ENCODE measurements around the gene WDR19. TPM values are rescaled to one million over a fixed set of nuclear protein-coding genes. Genes with fewer than 3 reads are reported as not detected.
A peak's percentile ranks its signal among the peaks of the same experiment; 100 is the strongest.
"Not testable (repeated sequence)": the region's sequence is repeated elsewhere in the genome, so short reads cannot be mapped to it uniquely, and the experiment has no call there.

Gene WDR19
- total RNA-seq, 2 donors from 2014 or later, result 9.1 to 10.6 TPM

DNA sequence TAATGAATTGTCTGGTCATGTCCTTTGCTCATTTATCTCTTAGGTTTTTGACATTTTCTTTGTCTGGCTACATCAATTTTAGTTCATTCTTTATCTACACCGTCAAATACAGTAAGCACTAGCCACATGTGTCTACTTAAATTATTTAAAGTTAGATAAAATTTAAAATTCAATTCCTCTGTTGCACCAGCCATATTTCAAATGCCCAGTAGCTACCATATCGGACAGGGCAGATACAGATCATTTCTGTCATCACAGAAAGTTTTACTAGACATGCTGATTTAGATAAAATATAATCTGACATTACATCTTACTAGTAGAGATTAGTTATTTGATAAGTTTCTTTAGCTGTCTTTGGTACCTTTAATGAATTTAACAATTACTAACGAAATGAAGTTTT, 61.1 kb downstream of the WDR19 start:
- H3K27me3 Mint-ChIP-seq, result peaks cover 0 to 7% of the 10 kb centered on the region in 2 donors
- H3K4me3 Mint-ChIP-seq, result no peak overlapping the region
- ATAC-seq, result no peak
- no peak for DNase-seq (ENCODE audit: low spot score)
- H3K4me1 Mint-ChIP-seq (ENCODE audit: low read depth in 2 of 2), result no peaks in the 10 kb centered on the region
- H3K27ac Mint-ChIP-seq, result no peak overlapping the region
- no peaks in the 10 kb centered on the region for H3K9me3 Mint-ChIP-seq
- peaks cover 8% of the 10 kb centered on the region for H3K36me3 Mint-ChIP-seq

DNA sequence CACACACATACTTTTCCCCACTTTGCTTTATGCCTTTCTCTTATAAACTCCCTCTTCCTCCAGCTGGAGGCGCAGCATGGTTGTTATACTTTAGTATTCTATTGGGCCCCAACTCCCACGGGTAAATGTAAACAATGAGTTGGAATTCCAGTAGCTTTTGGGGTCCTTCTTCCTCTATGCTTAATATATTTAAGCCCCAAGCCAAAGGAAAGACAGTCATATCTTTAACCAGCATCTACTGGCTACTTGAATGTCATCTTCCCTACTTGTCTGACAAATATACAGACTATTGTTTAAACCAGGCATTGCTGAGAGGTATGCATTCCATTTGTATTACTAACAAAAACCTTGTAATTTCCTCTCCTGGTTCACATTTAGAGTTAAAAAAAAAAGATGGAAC, 72.9 kb downstream of the WDR19 start:
- H3K27ac Mint-ChIP-seq, result no peak overlapping the region

DNA sequence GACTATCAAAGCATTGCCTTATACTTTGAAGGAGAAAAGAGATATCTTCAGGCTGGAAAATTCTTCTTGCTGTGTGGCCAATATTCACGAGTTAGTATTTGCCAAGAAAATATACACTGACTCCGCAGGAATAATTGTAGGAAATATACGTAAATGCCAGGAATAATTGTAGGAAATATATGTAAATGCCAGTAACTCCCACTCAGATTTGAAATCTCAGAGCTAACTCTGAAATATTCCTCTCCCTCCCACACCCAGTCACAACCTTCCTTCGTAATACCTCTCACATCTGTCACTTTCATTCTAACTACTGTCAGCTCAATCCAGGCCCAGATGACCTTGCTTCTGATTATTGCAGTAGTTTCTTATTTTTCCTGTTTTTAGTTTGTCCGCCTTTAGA, 73.5 kb downstream of the WDR19 start:
- DNase-seq (ENCODE audit: low spot score) (no peak), ATAC-seq (no peak)
- Mint-ChIP-seq H3K36me3 (no peaks in the 10 kb centered on the region), H3K9me3 (no peaks in the 10 kb centered on the region), H3K27me3 (no peaks in the 10 kb centered on the region), H3K27ac (no peak overlapping the region), H3K4me3 (no peak overlapping the region), H3K4me1 (ENCODE audit: low read depth in 2 of 2) (no peaks in the 10 kb centered on the region)

More for the DNA sequence above, 72.9 kb downstream of the WDR19 start:
- Mint-ChIP-seq H3K9me3 (no peaks in the 10 kb centered on the region), H3K27me3 (no peaks in the 10 kb centered on the region), H3K4me1 (ENCODE audit: low read depth in 2 of 2) (no peaks in the 10 kb centered on the region), H3K4me3 (no peak overlapping the region), H3K36me3 (no peaks in the 10 kb centered on the region)
- DNase-seq (ENCODE audit: low spot score), result no peak
- no peak for ATAC-seq

DNA sequence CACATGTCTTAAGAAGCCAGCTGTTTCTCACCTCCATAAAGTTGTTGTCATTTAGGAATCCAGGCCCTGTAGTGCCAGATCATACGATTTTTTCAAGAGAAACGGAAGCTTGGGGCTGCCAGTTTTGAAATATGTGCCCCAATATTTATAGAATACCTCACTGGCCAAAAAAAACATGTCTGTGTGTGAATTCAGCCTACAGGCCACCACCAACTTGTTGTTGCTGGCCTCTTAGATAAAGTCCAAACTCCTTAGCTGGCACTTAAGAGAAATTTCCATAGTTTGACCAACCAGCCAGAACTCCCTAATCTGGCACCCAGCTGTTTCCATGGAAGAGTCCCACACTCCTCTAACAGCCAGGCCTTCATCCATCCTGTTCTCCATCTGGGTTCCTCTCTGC, 74.1 kb downstream of the WDR19 start:
- Mint-ChIP-seq H3K27me3 (no peaks in the 10 kb centered on the region), H3K27ac (no peak overlapping the region), H3K36me3 (no peaks in the 10 kb centered on the region), H3K9me3 (no peaks in the 10 kb centered on the region), H3K4me3 (no peak overlapping the region), H3K4me1 (ENCODE audit: low read depth in 2 of 2) (no peaks in the 10 kb centered on the region)
- ATAC-seq (no peak), DNase-seq (ENCODE audit: low spot score) (no peak)

DNA sequence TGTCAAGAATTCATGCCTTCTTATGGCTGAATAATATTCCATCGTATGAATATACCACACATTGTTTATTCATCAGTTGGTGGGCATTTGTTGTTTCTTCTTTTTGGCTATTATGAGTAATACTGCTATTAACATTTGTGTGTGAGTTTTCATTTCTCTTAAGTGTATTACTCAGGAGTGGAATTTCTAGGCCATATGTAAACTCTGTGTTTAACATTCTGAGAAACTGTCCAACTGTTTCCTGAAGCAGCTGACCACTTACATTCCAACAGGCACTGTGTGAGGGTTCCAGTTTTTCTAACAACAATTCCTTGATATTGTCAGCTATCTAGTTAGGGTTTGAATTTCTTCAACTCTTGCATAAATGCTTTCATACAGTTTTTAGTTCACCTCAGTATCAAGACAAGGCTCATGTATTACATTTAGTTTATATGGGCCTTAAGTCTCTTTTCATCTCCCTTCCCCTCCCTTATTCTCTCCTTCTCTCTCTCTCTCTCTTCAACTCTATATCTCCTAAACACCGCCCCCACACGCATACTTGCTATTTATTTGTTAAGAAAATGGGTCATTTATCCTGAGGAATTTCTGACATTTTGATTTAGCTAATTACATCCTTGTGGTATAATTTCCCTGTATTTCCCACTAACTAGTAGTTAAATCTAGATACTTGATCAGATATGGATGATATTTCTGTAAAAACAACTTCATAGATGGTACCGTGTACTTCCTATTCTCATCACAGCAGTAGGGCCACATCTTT, 77.4 kb downstream of the WDR19 start:
- Mint-ChIP-seq H3K27me3 (no peaks in the 10 kb centered on the region), H3K4me1 (ENCODE audit: low read depth in 2 of 2) (no peaks in the 10 kb centered on the region)

DNA sequence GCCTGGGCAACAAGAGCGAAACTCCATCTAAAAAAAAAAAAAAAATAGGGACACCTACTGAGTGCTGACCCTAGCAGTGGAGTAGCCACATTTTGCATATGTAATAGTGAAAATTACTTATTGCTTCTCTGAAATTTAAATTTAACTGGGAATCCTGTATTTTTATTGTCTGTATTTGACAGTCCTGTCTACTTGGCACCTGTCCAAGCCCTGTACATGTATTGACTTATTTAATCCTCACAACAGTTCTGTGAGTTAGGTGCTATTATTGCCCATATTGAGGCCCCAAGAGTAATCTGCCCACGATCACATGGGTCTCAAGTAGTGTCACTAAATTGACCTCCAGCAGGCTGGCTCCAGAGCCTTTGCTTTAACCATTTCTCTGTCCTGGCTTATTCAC, 81.6 kb downstream of the WDR19 start:
- Mint-ChIP-seq H3K36me3 (no peaks in the 10 kb centered on the region), H3K4me1 (ENCODE audit: low read depth in 2 of 2) (no peaks in the 10 kb centered on the region)

More for the DNA sequence above, 77.4 kb downstream of the WDR19 start:
- DNase-seq (ENCODE audit: low spot score), result no peak
- Mint-ChIP-seq H3K36me3 (no peaks in the 10 kb centered on the region), H3K4me3 (no peak overlapping the region), H3K27ac (no peak overlapping the region), H3K9me3 (no peaks in the 10 kb centered on the region)
- no peak for ATAC-seq

DNA sequence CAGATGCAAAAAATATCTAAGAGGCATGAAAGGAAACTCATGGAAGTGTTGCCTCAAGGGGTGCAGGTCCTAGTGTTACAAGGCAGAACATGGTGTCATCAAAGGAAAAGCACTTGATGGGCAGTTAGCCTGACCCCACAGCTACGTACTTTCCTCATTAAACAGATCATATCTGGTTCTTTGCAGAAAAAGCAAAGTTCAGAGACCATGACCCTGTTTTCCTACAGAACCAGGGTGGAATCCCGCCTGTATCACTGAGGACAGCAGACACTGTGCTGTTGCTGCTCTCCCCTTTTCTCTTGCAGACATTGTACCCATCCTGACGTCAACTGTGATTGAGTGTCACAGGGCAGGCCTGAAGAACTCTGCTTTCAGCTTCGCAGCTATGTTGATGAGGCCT, 92.2 kb downstream of the WDR19 start:
- no peaks in the 10 kb centered on the region for H3K36me3 Mint-ChIP-seq

More for the DNA sequence above, 81.6 kb downstream of the WDR19 start:
- no peaks in the 10 kb centered on the region for H3K9me3 Mint-ChIP-seq
- H3K4me3 Mint-ChIP-seq, result no peak overlapping the region
- H3K27ac Mint-ChIP-seq, result no peak overlapping the region
- ATAC-seq, result no peak
- no peak for DNase-seq (ENCODE audit: low spot score)
- H3K27me3 Mint-ChIP-seq, result no peaks in the 10 kb centered on the region

DNA sequence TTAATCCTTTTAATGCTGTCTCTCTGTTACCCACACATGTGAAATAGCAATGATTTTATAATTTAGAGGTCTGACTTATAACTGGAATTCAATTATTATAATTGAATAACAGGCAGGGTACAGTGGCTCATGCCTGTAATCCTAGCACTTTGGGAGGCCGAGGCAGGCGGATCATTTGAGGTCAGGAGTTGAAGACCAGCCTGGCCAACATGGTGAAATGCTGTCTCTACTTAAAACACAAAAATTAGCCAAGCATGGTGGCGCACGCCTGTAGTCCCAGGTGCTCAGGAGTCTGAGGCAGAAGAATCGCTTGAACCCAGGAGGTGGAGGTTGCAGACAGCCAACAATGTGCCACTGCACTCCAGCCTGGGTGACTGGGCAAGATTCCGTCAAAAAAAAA, 95.3 kb downstream of the WDR19 start:
- not testable (repeated sequence) for H3K27me3 Mint-ChIP-seq; ATAC-seq; H3K27ac Mint-ChIP-seq; H3K4me3 Mint-ChIP-seq; DNase-seq (ENCODE audit: low spot score); H3K36me3 Mint-ChIP-seq; H3K9me3 Mint-ChIP-seq; H3K4me1 Mint-ChIP-seq (ENCODE audit: low read depth in 2 of 2)

More for the DNA sequence above, 92.2 kb downstream of the WDR19 start:
- no peak for DNase-seq (ENCODE audit: low spot score)
- Mint-ChIP-seq H3K9me3 (no peaks in the 10 kb centered on the region), H3K4me1 (ENCODE audit: low read depth in 2 of 2) (no peaks in the 10 kb centered on the region), H3K27ac (no peak overlapping the region), H3K4me3 (no peak overlapping the region), H3K27me3 (no peaks in the 10 kb centered on the region)
- ATAC-seq, result no peak

DNA sequence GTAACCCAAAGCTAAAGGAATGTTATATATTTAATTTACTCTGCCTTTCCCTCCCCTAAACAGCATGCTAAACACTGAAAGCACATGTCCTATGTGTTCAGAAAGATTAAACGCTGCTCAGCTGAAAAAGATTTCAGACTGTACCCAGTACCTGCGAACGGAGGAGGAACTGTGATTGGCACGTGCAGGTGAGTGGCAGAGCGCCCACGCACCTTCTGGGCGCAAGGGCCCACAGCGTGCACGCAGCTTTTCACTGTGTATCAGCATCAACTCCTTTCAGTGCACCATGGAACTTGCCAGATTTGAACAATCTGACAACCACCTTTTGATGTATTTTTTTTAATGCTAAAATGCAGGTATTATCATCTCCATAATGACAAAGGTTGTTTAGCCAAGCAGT, 96.1 kb downstream of the WDR19 start:
- H3K4me3 Mint-ChIP-seq, result no peak overlapping the region
- ATAC-seq (no peak), DNase-seq (ENCODE audit: low spot score) (no peak)
- no peaks in the 10 kb centered on the region for H3K27me3 Mint-ChIP-seq
- no peak overlapping the region for H3K27ac Mint-ChIP-seq
- H3K36me3 Mint-ChIP-seq, result no peaks in the 10 kb centered on the region
- H3K9me3 Mint-ChIP-seq, result no peaks in the 10 kb centered on the region
- H3K4me1 Mint-ChIP-seq (ENCODE audit: low read depth in 2 of 2), result no peaks in the 10 kb centered on the region

DNA sequence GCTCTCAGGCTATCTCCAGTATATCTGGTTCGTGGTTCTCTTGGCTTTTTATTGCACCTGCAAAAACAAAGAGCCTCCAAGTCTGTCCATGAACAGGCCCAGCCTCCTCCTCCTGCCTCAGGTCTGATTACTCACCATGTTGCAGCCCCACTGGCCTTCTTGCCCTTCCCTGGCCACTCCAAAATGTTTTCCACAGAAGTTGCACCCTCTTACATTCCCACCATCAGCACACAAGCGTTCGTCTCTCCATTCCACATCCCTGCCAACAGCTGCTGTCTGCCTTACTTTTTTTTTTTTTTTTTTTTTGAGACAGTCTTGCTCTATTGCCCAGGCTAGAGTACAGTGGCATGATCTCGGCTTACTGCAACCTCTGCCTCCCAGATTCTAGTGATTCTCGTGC, 97.1 kb downstream of the WDR19 start:
- Mint-ChIP-seq H3K4me1 (ENCODE audit: low read depth in 2 of 2) (no peaks in the 10 kb centered on the region), H3K36me3 (peaks cover 4% of the 10 kb centered on the region), H3K4me3 (no peak overlapping the region), H3K27ac (no peak overlapping the region), H3K27me3 (no peaks in the 10 kb centered on the region), H3K9me3 (no peaks in the 10 kb centered on the region)
- DNase-seq (ENCODE audit: low spot score) (no peak), ATAC-seq (no peak)

DNA sequence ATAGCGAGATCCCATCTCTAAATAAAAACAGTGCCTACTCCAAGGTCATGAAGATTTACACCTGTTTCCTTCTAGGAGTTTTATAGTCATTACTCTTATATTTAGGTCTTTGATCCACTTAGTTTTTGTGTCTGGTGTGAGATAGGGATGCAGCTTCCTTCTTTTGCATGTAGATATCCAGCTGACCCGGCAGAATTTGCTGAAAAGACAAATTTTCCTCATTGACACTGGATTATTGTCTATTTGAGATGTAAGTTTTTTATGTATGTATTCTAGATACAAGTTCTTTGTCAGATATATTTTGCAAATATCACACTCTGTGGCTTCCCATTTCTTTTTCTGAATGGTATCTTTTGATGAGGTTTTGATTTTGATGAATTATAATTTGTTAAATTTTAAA, 98.4 kb downstream of the WDR19 start:
- DNase-seq (ENCODE audit: low spot score), result no peak
- H3K36me3 Mint-ChIP-seq, result peaks cover 4% of the 10 kb centered on the region
- no peaks in the 10 kb centered on the region for H3K27me3 Mint-ChIP-seq
- peaks cover 0 to under 1% of the 10 kb centered on the region in 2 donors for H3K4me1 Mint-ChIP-seq (ENCODE audit: low read depth in 2 of 2)
- no peak overlapping the region for H3K4me3 Mint-ChIP-seq
- H3K9me3 Mint-ChIP-seq, result no peaks in the 10 kb centered on the region
- no peak overlapping the region for H3K27ac Mint-ChIP-seq
- no peak for ATAC-seq

DNA sequence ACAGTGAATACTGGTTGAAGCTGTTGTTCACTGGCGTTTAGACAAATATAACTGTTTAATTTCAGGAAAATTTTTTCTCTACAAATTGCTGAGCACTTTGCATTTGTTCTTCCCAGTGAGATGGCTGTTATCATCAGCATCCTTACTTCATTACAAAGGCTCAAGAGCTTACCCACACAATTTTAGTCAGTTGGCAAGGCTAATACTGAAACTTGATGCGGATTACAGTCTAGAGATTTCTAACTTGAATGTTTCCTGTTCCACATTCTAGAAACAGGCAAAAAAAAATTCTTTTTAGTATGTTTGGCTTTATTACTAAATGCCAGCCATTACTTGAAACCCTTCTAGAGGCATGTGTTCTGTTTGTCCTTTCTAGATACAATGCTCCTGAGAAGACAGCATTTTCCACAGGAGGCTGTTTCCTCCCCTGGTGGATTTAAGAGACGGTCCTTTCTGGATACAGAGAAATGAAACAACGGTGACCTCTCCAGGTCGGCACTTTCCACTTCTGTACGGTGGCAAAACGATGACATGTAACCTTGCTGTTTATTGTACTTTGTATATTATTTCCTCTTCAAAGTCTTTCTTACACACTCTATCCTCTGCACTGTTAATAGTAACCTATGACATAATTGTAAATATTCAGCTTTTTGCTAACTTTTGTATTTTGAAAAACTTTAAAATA, 102.9 kb downstream of the WDR19 start:
- Mint-ChIP-seq H3K36me3 (peaks cover 26% of the 10 kb centered on the region), H3K27ac (peak overlapping the region; percentile 52 to 59), H3K27me3 (no peaks in the 10 kb centered on the region)

DNA sequence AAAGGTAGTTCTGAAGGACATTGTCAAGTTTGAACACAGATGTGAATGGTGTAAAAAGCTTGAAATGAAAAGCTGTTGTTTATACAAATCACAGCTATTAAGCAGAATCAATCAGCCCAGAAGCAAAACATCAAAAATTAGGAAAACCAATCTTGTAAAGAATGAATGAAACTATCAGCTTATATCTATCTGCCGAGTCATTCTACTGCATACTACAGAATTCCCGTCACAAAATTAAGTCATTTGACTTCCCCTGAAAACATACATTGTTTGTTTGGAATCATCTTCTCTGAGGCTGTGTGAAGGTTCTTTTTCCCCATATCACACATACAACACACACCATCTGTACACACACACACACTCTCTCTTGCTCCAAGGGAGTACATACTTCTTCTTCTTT, 103.5 kb downstream of the WDR19 start:
- Mint-ChIP-seq H3K9me3 (no peaks in the 10 kb centered on the region), H3K36me3 (peaks cover 28% of the 10 kb centered on the region), H3K4me1 (ENCODE audit: low read depth in 2 of 2) (peaks cover 0 to 14% of the 10 kb centered on the region in 2 donors), H3K27me3 (no peaks in the 10 kb centered on the region), H3K4me3 (peak overlapping the region; percentile 2), H3K27ac (peak overlapping the region; percentile 52 to 59)
- peak in 1 of 2 donors; percentile 6 for ATAC-seq
- no peak for DNase-seq (ENCODE audit: low spot score)

More for the DNA sequence above, 102.9 kb downstream of the WDR19 start:
- Mint-ChIP-seq H3K4me3 (no peak overlapping the region), H3K9me3 (no peaks in the 10 kb centered on the region), H3K4me1 (ENCODE audit: low read depth in 2 of 2) (peaks cover 0 to 14% of the 10 kb centered on the region in 2 donors)
- ATAC-seq (peak in 1 of 2 donors; percentile 62), DNase-seq (ENCODE audit: low spot score) (no peak)

DNA sequence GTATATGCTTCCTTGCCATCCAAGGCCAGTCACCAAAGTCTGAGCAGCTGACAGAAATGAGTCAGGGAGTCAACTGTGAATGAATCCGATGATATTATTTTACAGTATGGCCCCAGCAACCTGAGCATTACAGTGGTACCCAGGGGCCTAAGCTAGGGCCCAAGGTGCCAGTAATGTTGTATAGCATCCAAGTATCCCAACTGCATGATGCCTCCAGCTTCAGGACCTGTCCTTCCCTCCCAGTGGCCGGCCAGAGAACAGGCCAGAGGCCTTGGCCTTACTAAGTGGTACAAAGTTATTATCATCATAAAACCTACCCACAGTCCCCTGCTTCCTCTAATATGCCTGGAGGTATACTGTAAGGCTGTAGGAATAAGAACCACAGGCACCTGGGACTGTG, 103.9 kb downstream of the WDR19 start:
- Mint-ChIP-seq H3K27me3 (no peaks in the 10 kb centered on the region), H3K27ac (peak overlapping the region; percentile 52 to 59), H3K4me3 (peak overlapping the region; percentile 2), H3K4me1 (ENCODE audit: low read depth in 2 of 2) (peaks cover 0 to 14% of the 10 kb centered on the region in 2 donors), H3K9me3 (no peaks in the 10 kb centered on the region), H3K36me3 (peaks cover 32% of the 10 kb centered on the region)
- DNase-seq (ENCODE audit: low spot score), result no peak
- peak; percentile 20 to 60 for ATAC-seq
